HG03457 (cell line): Measurements from ENCODE around the gene XPNPEP3.

Source experiments
- ATAC-seq: cut with Tn5 transposase; IDR thresholded peaks from one replicate; pipeline ENCODE4 v1.9.1; 2021; ENCODE audit warnings: moderate number of reproducible peaks; ENCODE audit not compliant: unreplicated experiment

Gene XPNPEP3

DNA sequence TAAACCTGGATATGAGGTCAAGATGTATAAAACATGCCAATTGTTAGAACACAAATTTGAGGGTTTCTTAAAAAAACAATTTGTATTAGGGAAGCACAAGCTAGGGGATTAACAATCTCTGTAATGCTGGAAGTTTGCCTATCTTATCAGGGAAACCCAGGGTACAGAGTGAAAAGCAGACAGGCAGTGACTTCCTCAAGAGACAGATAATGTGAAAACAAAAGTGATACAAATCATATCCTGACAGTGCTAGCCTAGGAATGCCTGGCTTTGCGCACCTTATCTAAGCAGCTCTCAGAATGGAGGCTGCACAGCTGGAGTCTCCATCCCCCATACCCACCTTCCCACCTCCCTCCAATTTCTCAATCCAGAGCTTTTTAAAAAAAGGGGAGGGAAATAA is 71.7 kb downstream of the XPNPEP3 start:
- no peak for ATAC-seq

DNA sequence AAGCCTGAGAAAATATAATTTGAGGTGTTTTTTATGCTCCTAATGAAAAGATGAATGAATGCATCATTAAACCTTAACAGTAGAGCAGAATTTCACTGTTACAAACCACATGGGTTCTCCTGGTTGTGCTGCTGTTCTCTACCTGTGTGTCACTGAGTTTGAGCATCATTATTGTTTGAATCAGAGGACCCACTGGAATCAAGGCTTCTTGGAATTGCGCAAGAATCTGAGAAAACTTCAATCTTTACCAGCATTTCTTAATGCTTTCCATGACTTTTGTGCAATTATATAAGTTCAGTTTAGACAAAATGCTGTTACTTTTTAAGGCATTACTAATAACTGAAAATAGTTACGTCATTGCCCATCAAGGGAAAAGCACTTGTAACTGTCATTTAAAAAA is 75.4 kb downstream of the XPNPEP3 start:
- ATAC-seq = no peak

DNA sequence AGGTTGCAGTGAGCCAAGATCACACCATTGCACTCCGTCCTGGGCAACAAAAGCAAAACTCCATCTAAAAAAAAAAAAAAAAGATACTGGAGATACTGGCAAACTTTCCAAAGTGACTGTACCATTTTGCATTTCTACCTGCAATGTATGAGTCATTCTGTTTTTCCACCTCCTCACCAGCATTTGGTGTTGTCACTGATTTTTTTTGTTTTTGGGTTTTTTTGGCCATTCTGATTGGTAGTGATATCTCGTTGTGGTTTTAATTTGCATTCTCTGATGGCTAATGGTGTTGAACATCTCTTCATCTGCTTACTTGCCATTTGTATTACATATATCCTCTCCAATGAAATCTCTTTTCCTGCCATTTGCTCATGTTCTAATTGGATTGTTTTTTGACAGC is 82.3 kb downstream of the XPNPEP3 start:
- no peak for ATAC-seq

DNA sequence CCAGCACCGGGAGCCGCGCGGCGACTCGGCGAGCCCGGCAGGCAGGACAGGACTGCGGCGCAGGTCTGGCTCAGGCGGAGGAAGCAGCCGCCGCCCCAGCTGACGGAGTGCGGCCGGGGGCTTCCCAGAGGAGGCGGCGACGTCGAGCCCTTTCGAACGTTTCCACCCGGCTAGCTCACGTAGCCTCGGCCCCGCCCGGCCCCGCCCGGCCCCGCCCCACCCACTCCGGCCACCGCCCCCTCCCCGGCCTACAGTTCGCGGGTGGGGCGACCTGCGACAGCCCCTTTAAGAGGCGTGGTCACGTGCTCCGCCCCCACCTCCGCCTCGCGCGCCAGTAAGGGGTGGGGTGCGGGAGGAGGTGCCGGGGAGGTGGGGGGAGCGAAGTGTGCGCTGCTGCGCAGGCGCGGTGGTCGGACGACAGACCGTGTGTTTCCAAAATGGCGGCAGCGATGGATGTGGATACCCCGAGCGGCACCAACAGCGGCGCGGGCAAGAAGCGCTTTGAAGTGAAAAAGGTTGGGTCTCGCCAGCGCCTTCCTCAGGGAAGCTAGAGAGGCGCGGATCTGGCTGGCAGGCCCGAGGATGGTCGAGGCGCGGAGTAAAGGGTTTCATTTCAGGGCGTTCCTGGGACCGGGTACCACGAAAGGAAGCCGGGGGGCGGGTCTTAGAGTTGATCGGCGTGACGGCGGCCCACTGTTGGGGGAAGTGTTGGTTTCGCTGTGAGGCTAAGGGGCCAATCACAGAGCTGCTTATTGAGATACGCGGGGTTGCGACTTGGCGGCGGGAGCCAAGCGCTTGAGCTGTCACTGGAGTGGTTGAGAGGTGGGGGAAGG is 94.2 kb downstream of the XPNPEP3 start, which contains the start of gene RBX1:
Gene RBX1, plus strand, starts transcription at position 417 of the 833 bp plus-strand sequence. Its CDS starts 21 bp downstream, at position 438.
- peak; percentile 76 for ATAC-seq

DNA sequence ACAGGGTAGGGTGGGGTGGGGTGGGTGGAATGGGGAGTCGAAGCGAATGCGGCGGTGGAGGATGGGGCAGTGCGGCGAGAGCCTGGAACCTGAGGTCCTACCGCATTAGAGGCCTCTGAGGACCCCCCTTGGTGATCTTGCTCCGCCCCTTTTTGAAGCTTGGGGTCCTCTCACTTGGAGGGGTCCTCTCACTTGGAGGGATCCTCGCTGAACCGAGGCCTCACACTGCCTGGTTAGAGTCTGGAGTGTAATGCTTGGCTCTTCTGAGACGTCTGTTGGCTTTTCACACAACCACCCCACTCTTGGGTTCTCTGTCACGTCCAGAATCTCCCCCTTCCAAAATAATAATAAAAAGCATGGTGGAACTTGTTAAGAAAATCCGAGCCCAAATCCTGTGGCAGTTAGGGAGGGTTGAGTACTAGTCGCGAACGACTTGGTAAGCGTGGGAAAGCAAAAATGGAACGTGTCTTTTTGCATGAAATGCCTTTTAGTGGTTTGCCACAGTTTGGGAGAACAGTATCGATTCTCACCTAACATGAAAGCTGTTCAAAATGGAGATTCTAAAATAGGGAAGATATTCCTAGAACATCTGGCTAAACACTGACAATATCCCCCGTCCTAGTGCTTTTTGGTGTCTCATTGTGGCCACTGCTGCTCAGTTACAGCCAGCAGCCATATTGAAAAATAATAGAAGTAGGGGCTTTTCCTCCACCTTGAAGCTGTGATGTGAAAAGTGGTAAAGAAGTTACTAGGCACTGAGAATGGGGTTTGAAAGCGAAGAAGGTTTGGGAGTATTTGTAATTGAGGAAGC is 95.1 kb downstream of the XPNPEP3 start:
- ATAC-seq = no peak

DNA sequence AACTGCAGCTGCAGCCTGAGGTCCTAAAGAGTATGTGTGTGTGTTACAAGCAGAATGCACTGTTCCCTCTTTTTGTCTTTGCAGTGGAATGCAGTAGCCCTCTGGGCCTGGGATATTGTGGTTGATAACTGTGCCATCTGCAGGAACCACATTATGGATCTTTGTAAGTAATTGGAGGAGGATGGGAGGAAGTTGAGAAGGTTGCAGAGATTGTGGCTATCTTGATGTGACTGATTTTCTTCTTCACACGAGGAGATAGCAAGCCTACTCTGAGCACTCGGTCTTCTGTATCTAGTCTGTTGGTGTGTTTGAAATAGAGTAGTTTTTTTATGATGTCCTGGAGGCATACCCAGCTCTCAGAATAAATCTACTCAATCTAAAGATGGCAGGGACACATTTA is 96.5 kb downstream of the XPNPEP3 start:
- no peak for ATAC-seq

DNA sequence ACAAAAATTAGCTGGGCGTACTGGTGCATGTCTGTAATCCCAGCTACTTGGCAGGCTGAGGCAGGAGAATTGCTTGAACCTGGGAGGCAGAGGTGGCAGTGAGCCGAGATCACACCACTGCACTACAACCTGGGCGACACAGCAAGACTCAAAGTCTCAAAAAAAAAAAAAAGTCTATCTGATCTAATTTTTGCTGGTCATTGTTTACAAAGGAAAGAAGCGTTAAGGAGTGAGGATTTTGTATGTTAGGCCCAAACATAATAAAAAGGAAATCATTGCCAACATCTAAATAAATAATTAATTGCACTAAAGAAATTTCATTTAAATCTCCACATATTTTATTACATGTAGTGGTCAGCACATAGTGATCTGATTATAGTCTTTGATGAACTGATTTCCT is 97.2 kb downstream of the XPNPEP3 start:
- no peak for ATAC-seq

DNA sequence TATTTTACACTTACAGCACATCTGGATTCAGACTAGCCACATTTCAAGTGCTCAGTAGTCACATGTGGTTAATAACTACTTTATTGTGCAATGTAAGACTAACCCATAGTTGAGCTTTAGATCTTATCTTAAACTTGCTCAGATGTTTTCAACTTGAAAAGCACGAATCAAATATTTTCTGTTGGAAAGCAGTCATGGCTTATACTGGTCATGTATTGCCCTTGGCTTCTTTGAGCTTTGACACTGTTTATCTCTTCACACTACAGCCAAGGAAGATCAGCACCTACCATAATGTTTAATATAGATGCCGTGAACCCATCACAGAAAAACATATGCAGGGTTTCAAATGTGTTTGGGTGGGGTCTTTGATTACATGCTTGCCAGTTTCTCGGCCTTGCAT is 98.6 kb downstream of the XPNPEP3 start:
- ATAC-seq = no peak

DNA sequence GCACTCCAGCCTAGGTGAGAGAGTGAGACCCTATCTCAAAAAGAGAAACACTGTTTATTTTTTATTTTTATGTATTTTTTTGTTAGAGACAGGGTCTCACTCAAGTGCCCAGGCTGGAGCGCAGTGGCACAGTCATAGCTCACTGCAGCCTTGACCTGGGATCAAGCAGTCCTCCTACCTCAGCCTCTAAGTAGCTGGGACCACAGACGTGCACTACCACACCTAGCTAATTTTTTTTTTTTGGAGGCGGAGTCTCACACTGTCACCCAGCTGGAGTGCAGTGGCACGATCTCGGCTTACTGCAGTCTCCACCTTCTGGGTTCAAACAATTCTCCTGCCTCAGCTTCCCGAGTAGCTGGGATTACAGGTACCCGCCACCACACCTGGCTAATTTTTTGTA is 100.7 kb downstream of the XPNPEP3 start:
- no peak for ATAC-seq

DNA sequence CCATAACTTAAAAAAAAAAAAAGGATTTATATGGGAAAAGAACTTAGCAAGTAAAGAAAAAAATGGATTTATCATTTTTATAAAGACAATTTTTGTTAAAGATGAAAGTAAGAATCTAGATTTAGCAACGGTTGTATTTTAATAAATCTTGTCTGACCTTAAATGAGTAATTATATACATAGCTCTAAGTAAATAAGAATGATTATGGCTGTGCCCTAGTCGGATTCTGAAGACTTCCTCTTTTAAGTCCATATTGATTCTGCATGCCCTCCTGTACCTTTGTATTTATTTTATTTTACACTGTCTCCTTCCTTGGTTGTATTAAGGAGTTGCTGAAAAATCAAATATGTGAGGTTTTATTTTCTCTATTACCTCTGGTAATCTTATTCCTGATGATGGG is 101.4 kb downstream of the XPNPEP3 start:
- ATAC-seq = no peak

DNA sequence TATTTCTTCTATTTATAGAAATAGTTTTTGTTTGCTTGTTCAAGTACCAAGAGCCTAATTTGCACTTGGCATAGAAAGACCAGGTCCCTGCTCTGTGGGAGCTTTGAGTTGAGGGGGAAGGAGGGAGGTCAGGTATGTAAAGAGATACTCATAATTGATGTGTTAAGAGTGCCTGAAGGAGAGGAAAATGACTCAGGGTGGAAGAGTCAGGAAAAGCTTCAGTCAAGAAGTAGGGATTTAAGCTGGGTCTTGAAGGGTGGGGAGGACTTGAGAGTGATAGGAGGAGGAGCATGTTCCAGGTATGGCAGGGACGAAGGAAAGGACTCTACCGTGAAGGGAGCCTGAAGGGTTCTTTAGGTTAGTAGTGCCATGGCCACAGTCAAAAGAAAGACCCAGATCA is 103.2 kb downstream of the XPNPEP3 start:
- ATAC-seq = no peak

DNA sequence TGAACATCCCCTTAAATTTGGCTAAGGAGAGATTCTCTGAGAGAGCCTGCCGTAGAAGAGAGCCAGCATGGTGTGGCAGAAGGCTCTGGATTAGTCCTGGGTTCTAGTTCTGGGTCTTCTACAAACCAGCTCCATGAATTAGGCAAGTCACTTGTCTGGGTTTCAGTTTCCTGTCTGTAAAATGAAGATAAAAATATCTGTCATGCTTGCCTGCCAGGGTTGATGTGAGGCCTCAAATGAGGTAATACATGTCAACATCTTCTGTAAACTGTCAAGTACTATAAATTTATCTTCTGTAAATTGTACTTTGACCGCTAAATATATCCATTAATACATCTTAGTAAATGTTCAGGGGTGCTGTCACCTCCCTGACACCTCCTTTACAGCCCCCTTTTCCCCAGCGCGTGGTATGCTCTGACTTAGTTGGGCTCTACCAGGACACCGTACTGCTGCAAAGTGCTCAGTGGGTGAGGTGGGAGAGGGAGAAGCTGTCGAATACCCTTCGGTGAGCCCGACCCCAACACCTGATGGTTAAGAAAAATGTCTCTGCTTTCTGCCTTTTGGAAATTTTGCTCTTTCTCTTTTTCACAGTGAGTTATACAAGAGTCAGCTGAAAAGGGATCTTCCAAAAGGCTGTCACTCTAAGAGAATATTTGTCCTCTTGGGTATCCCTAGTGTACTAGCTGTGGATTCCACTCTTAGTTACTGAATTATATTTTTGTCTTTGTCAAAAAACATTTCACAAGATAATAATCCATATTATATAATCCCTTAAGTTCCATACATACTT is 109.2 kb downstream of the XPNPEP3 start:
- ATAC-seq = no peak

DNA sequence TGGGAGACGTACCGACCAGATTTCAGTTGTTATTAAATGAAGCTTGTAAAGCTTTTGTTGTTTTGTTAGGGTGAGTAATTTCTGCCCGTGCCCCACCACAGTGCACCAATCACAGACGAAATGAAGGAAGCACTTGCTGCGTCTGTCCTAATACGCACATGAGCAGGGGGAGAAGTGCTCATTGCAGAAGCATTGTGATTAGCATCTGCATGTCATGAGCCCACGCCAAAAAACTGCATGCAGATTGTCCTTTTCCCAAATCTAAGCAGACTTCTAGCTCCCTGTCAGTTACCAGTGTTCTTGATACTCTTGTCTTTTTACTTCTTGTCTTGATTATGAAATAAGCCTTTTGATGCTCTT is 109.8 kb downstream of the XPNPEP3 start:
- ATAC-seq = no peak

DNA sequence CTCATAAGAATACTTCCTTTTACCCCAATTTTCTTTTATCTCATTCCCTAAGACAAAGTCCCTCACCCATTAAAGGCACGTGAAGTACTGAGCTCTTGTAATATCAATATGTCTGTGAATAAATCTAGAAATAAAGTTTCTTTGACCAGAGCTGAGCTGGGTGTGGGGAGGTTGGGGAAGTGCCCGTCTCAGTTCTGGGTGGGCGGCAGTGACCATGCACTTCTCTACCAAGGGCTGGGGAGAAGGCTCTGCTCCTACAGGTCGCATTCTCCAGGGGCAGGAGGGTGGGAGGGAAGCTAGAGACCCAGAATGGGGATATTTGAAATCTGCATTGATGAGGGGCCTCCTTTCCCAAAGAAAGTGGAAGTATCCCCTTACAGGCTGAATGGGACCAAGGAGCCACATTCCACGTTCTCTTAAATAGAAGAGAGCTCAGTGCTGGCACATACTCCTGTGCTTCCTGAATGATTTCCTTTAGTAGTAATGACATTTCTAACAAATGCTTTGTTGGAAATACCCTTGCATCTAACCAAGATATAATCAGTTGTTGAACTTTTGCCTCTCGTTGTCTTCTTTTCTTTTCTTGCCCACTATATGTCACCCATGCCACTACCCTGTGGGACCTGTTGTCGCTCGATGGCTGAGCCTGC is 110.3 kb downstream of the XPNPEP3 start:
- no peak for ATAC-seq

DNA sequence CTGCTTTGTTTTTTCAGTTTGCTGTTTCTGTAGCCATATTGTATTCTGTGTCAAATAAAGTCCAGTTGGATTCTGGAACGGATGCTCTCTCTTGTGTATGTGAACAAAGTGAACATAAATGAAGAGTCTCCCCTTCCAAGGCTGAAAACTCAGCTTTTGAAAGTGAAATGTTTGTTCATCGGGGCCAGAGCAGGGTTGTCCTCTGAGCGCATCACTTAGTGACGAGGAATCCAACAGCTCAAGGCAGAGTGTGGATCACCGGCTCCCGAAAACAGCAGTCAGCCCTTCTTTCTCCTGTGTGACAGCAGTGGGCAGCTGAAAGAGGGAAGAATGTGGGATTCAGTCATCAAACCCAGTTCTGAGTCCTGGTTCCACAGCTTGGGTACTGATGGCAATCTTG is 115.6 kb downstream of the XPNPEP3 start:
- no peak for ATAC-seq

DNA sequence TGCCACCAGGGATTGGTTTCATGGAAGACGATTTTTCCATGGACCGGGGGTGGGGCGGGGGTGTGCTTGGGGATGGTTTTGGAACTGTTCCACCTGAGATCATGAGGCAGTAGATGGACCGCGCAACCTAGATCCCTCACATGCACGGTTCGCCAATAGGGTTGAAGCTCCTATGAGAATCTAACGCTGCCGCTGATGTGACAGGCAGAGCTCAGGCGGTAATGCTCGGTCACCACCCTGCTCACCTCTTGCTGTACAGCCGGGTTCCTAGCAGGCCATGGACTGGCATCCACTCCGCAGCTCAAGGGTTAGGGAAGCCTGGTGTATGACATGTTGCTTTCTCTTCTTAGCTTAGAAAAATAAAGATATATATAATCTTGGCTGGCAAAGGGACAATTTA is 116.2 kb downstream of the XPNPEP3 start:
- ATAC-seq = no peak

DNA sequence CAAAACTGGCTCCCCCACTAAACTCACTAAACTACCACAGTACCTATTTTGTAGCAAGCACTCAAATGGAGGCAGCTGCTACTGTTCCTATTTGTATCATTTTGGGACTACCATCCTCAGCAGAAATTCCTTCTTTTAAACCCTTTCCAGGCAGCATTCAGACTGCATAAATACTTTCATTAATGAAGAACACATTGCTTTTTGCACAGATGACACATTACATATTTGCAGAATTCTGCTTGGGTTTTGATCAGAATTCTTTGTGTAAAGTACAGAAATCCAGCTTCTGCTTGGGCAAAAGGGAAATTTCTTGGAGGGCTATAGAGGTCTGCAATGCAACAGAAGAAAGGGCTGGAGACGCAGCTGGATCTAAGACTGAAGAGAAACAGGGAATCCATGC is 118.4 kb downstream of the XPNPEP3 start:
- no peak for ATAC-seq

DNA sequence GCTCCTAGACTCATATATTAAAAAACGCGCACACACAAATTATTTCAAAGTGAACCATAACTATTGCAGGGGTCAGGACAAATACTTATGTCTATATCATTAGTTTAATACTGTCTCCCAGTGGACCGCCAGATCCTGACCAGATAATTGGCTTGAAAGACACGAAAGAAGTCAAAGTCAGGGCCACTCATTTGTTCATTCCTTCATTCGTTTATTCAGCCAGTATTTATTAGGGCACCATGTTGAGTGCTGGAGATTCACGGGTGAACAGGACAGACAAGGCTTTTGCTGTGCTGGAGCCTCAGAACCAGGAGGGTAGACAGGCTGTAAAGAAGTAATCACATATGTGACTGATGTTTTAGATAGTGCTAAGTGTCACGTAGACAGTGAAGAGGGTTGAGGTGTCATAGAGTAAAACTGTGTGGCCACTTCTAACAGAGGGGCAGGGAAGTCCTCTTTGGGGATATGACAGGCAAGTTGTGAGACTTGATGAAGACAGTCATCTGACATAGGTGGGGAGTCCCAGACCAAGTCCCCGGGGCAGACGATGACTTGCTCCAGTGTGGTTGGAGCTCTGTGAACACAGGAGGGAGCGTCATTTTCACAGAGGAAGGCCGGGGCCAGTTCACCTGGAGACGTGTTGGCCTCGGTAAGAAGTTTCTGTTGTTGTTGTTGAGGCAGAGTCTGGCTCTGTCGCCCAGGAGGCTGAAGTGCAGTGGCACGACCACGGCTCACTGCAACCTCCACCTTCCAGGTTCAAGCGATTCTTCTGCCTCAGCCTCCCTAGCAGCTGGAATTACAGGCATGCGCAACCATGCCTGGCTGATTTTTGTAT is 120.1 kb downstream of the XPNPEP3 start:
- no peak for ATAC-seq

DNA sequence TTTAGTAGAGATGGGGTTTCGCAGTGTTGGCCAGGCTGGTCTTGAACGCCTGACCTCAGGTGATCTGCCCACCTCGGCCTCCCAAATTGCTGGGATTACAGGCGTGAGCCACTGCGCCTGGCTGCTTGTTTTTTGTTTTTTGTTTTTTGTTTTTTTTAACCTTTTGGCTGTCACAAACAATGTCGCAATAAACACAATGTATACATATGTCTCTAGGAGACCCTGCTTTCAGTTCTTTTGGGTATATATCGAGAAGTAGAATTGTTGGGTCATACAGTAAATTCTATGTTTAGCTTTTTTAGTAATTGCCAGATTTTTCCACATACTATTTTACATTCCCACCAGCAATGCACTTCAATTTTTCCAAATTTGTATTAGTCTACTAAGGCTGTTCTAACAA is 122.2 kb downstream of the XPNPEP3 start:
- no peak for ATAC-seq

DNA sequence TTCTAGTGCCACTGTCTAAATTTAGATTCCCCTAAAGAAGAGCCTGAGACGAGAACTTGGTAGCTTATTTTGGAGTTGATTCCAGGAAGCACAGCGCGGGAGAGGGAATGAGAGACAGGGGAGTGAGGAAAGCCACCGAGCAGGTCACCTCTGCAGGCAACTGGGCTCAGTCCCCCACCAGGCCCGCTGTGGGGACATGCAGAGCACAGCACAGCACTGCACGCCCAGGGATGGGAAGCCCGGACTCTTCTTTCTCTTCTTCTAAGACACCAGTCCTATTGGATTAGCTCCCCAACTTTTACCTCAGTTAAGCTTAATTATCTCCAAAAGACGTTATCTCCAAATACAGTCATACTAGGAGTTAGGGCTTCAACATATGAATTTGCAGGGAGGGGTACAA is 122.9 kb downstream of the XPNPEP3 start:
- ATAC-seq = no peak
